T-helper 22 cell (primary cell): ENCODE results near the gene SEMA5A.

Source experiments
- DNase-seq: peaks from one replicate; pipeline ENCODE4 v3.0.0-alpha.2; 2020; ENCODE audit warnings: low read depth

The SEMA5A gene

DNA sequence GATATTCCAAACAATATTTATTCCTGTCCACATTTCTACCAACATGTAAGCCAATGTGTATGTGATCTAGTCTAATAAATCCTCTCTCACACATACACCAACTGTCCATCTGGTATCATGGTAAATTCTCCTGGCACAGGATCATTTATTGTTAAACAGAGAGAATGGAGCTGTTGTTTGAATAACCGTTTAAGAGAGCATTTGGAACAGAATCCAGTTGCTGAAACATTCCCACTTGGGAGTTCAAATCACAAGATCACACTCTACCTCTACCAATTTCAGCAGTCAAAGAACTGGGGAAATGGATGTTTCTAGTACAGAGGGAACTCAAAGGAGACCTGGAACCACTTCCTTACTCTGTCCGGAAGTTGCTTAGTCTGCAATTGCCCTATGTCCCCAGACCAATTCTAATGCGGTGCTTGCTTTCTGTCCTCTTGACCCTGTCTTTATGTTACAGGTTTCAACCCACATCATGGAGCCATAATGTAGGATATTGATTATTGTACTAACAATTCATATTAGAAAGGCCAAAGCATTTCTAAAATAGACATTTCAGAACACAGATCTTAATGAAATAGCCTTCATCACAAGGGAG lies 488.4 kb downstream of the SEMA5A start:
- no peak for DNase-seq

- no peak for DNase-seq
Observed at GRCh38 chr5:9056046-9056445, 489.8 kb downstream of the SEMA5A start.

GRCh38 chr5:9054821-9055589 lies 490.9 kb downstream of the SEMA5A start:
- no peak for DNase-seq

GRCh38 chr5:9054322-9054721 lies 491.6 kb downstream of the SEMA5A start:
- no peak for DNase-seq

GRCh38 chr5:9052421-9052820 lies 493.5 kb downstream of the SEMA5A start:
- no peak for DNase-seq

- DNase-seq = no peak
Observed at GRCh38 chr5:9051779-9052178, 494.1 kb downstream of the SEMA5A start.

DNA sequence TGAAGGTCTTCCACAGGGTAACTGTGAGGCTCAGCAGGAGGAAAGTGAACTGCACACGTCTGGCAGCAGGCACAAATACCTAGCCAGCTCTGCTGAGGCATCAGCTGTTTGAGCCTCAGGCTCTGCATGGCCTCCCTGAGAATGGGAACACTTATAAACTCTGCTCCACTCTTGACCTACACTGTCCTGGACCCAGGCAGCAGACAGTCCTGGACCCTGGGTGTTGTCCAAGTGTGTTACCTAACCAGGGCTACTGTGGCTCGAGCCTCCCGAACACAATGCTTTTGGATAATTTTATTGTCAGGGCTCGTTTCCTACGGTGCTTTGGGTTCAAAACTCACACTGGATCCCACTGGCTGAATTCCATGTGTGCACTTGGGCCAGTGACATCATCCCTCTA lies 497.9 kb downstream of the SEMA5A start:
- DNase-seq = no peak

- no peak for DNase-seq
Observed at GRCh38 chr5:9046756-9047481, 499.0 kb downstream of the SEMA5A start.

DNA sequence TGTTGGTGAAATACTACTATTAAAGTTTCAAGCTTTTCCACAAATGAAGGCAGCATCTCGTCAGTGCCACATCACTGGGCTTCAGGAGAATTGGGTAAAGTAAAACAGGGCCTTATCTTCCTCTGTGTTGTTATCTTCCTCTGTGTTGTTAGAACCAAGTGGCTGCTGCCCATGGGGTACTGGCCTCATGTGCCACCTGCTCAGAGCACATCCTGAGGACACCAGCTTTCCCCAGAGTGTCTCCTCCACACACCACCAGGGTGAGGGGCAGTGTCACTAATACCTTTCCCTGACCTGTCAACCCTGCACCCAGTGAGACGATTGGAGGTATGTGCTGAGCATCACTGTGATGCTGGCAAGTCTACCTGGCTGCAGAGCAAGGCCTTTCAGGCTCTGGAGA lies 499.9 kb downstream of the SEMA5A start:
- no peak for DNase-seq

GRCh38 chr5:9042241-9042640 lies 503.6 kb downstream of the SEMA5A start:
- DNase-seq = no peak

- DNase-seq = no peak
Observed at GRCh38 chr5:9040475-9040874, 505.4 kb downstream of the SEMA5A start.

DNA sequence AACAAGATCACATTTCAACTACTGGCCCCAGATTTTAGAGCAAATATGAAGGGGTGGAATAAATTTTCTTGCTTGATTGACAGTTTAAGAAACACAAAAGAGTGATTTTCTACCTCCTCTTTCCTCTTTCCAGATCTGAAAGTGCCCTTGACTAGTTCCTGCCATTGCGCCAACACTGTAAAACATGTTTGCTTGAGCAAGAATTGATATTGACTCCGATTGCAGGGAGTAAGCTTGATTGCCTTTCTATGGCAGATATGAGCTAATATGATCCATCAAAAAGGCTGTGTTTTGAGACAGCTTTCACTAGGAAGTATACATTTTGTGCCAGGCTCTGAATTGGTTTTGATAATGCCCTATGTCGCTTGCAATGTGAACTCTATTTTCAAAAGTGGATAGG lies 508.8 kb downstream of the SEMA5A start:
- no peak for DNase-seq

GRCh38 chr5:9035346-9035745 lies 510.5 kb downstream of the SEMA5A start:
- no peak for DNase-seq

GRCh38 chr5:9034649-9035048 lies 511.2 kb downstream of the SEMA5A start:
- DNase-seq = no peak

DNA sequence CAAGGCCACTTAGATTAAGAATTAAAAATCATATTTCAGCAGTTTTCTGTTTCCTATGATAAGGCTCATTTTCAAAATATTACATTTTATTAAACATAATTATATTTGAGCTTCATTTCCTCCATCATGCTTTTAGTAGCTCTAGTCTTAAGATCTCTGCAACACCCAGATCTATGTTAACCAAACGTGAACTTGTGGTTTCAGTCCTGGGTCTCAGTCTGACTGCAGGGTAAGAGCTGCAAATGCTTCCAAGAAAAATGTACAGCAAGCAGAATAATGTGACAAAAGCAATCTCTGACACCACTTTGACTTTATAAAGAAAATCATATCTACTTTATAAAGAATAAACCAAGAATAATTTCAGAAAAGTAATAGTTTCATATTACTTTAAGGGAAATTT lies 512.4 kb downstream of the SEMA5A start:
- DNase-seq = no peak

- no peak for DNase-seq
Observed at GRCh38 chr5:9025942-9026341, 519.9 kb downstream of the SEMA5A start.

DNA sequence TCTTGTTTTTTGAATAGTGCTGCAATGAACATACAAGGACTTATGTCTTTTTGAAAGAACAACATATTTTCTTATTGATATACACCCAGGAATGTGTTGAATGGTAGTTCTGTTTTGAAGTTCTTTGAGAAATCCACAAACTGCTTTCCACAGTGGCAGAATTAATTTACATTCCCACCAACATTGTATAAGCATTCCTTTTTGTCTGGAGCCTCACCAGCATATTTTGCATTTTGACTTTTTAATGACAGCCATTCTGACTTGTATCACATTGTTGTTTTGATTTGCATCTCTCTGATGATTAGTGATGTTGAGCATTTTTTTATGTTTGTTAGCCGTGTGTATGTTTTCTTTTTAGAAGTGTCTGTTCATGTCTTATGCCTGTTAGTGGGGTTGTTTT lies 524.9 kb downstream of the SEMA5A start:
- no peak for DNase-seq

DNA sequence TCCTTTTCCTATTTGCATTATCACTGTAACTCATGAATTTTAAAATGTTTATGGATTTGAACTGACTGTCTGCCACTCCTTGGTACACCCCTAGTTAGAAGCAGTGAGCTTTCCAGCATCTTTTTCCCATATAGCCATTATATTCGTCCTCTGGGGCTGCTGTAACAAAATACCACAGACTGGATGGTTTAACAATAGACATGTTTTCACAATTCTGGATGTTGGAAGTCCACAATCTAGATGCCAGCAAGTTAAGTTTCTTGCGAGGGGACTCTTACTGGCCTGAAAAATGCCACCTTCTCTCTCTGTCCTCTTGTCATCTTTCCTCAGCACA lies 530.0 kb downstream of the SEMA5A start:
- no peak for DNase-seq

DNA sequence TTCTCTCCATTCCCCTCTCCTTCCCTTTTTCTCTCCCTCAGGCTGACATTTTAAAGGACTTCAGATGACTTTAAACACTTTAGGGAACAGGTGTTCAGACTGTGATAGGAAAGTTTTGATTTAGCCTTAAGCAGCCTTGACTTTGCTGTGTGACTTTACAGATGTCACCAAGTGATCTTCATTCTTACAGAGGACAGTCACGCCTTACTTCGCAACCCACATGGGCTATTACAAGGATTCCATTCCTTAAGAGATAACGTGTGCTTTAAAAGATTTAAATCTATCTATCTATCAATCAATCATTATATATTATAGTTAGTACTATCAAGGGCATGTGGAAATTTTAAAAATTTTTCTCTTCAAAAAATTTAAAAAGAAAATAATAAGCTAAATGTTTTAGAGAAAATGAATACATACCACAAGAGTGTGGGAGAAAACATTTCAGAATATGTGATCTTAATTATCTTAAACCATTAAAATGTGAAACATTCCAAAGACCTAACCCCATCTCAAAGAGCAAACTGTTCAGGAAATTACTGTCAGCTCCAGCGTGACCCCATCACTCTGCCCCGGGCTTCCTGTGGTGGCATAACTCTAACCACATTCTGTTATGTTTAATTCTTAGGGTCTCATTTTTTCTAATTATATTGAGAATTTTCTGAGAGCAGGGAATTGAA lies 530.5 kb downstream of the SEMA5A start:
- DNase-seq = no peak

DNA sequence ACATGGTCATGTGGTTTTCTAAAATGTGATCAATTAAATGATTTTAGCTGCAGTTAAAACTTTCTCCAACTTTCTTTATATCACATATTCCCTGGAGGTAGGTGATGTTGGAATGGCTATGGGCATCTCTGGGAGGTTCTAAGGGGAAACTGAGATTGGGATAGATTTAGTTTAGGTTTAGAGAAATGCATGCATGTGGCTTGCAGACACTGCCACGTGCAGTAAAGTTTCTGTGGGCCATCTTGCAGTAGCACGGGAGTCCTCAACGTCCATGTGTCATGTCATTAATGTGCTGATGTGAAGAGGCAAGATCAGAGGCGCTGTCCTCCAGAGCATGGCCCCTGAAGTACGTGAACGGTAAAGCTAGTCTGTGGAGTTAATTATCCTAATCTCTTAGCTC lies 532.7 kb downstream of the SEMA5A start:
- no peak for DNase-seq

DNA sequence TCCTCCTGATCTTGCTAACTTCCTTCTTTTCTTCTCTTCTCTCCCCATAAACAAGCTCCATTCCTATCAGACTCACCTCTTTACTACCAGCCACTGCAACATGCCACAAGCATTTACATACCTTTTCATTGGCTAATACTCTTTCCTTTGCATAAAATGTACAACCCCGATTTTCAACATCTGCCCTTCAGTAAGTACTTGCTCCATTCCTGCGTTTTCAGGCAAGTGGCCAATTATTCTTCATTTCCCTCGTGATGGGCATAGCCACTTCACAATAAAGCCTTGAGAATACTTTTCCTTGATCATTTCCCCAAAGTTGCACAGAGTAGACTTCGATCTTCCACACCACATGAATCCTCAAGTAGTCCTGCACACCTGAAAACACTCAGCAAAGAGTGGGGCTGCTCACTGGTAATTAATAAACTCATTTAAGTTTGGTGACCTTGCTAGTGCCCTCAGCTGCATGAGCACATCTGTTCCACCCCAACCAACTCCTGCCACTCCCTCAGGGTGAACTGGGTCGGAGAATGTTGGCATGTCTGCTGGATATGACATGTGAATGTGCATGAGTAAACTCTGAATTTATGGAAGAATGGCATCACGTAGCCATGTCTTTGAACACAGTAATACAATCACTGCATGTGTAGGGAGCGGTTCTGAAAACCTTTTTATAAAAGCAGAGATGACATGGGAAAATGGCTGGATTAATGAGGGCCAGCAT lies 535.8 kb downstream of the SEMA5A start:
- no peak for DNase-seq

- DNase-seq = no peak
Observed at GRCh38 chr5:8997542-8998070, 548.3 kb downstream of the SEMA5A start.
